HUES6 (cell line): ENCODE measurements around the gene AJM1.
"Not testable (repeated sequence)": the region's sequence is repeated elsewhere in the genome, so short reads cannot be mapped to it uniquely, and the experiment has no call there.

Experiments used
- H3K27ac ChIP-seq: 2 replicates; pipeline ENCODE4 v1.7.0; 2013; ENCODE audit warnings: low read depth, mild to moderate bottlenecking, low read length, inconsistent platforms
- H3K27me3 ChIP-seq: 2 replicates; pipeline ENCODE4 v1.6.1; 2013; ENCODE audit warnings: low read length; ENCODE audit not compliant: control insufficient read depth, insufficient read depth
- H3K36me3 ChIP-seq: 2 replicates; pipeline ENCODE4 v1.6.1; 2013; ENCODE audit warnings: low read length; ENCODE audit not compliant: control insufficient read depth, insufficient read depth
- H3K4me1 ChIP-seq: 2 replicates; pipeline ENCODE4 v1.6.1; 2013; ENCODE audit warnings: low read length; ENCODE audit not compliant: control insufficient read depth, insufficient read depth
- H3K4me3 ChIP-seq: 2 replicates; pipeline ENCODE4 v1.5.1; 2013; ENCODE audit warnings: low read depth, low read length
- H3K9ac ChIP-seq: one replicate; pipeline ENCODE4 v1.6.1; 2013; ENCODE audit warnings: mild to moderate bottlenecking, low read length
- H3K9me3 ChIP-seq: 2 replicates; pipeline ENCODE4 v1.6.1; 2013; ENCODE audit warnings: low read depth, low read length; ENCODE audit not compliant: control insufficient read depth, insufficient read depth

Gene AJM1

GRCh38 chr9:136841646-136842379, 465 bp upstream of the AJM1 start:
- H3K27ac ChIP-seq, H3K9me3 ChIP-seq, H3K27me3 ChIP-seq, H3K9ac ChIP-seq: not testable (repeated sequence)
- H3K4me1 ChIP-seq = peaks cover 30% of the 10 kb centered on the region
- peaks cover 26% of the 10 kb centered on the region for H3K36me3 ChIP-seq
- peak overlapping the region; percentile 34; the same call in 1 of the 2 replicates for H3K4me3 ChIP-seq

- H3K4me3 ChIP-seq, H3K27me3 ChIP-seq, H3K9ac ChIP-seq, H3K27ac ChIP-seq, H3K9me3 ChIP-seq: not testable (repeated sequence)
- Histone ChIP-seq H3K4me1 (peaks cover 30% of the 10 kb centered on the region), H3K36me3 (peaks cover 18% of the 10 kb centered on the region)
Observed at GRCh38 chr9:136843159-136843800, 1.0 kb downstream of the AJM1 start.

- H3K4me3 ChIP-seq, H3K27me3 ChIP-seq, H3K9me3 ChIP-seq, H3K9ac ChIP-seq, H3K27ac ChIP-seq: not testable (repeated sequence)
- H3K36me3 ChIP-seq = peaks cover 10% of the 10 kb centered on the region
- peaks cover 29% of the 10 kb centered on the region for H3K4me1 ChIP-seq
Observed at GRCh38 chr9:136843801-136844740, 1.8 kb downstream of the AJM1 start.

- no peak overlapping the region for H3K9ac ChIP-seq
- H3K27me3 ChIP-seq = peaks cover 5% of the 10 kb centered on the region; the same call in 1 of the 2 replicates
- peaks cover 25% of the 10 kb centered on the region for H3K4me1 ChIP-seq
- no peak overlapping the region for H3K27ac ChIP-seq
- H3K4me3 ChIP-seq = no peak overlapping the region
- peaks cover 3% of the 10 kb centered on the region for H3K36me3 ChIP-seq
- no peaks in the 10 kb centered on the region for H3K9me3 ChIP-seq
Observed at GRCh38 chr9:136844761-136845464, 2.6 kb downstream of the AJM1 start.

- Histone ChIP-seq H3K27ac (no peak overlapping the region), H3K4me1 (peaks cover 25% of the 10 kb centered on the region), H3K4me3 (no peak overlapping the region; the same call in 1 of the 2 replicates), H3K9ac (no peak overlapping the region), H3K9me3 (no peaks in the 10 kb centered on the region), H3K36me3 (peaks cover 7% of the 10 kb centered on the region), H3K27me3 (peaks cover 5% of the 10 kb centered on the region; the same call in 1 of the 2 replicates)
Observed at GRCh38 chr9:136845465-136846260, 3.4 kb downstream of the AJM1 start.

- Histone ChIP-seq H3K4me1 (peaks cover 16% of the 10 kb centered on the region), H3K9ac (peak overlapping the region; percentile 49), H3K36me3 (peaks cover 16% of the 10 kb centered on the region), H3K9me3 (no peaks in the 10 kb centered on the region), H3K27ac (no peak overlapping the region), H3K27me3 (peaks cover 5% of the 10 kb centered on the region; the same call in 1 of the 2 replicates), H3K4me3 (peak overlapping the region; percentile 64)
Observed at GRCh38 chr9:136846376-136847087, 4.3 kb downstream of the AJM1 start.

- peaks cover 5% of the 10 kb centered on the region; the same call in 1 of the 2 replicates for H3K27me3 ChIP-seq
- H3K27ac ChIP-seq = peak overlapping the region; percentile 89; the same call in 1 of the 2 replicates
- H3K4me1 ChIP-seq = peaks cover 12% of the 10 kb centered on the region
- peaks cover 20% of the 10 kb centered on the region for H3K36me3 ChIP-seq
- no peaks in the 10 kb centered on the region for H3K9me3 ChIP-seq
- H3K4me3 ChIP-seq = peak overlapping the region; percentile 97
- H3K9ac ChIP-seq = peak overlapping the region; percentile 84
Observed at GRCh38 chr9:136847088-136847825, 5.0 kb downstream of the AJM1 start.

- Histone ChIP-seq H3K9me3 (no peaks in the 10 kb centered on the region), H3K9ac (peak overlapping the region; percentile 84), H3K36me3 (peaks cover 20% of the 10 kb centered on the region), H3K27me3 (peaks cover 5% of the 10 kb centered on the region; the same call in 1 of the 2 replicates), H3K27ac (peak overlapping the region; percentile 89; the same call in 1 of the 2 replicates), H3K4me3 (peak overlapping the region; percentile 97), H3K4me1 (peaks cover 9% of the 10 kb centered on the region)
Observed at GRCh38 chr9:136847826-136848392, 5.6 kb downstream of the AJM1 start.
